Ovary (tissue), 3 donors: Measurements from ENCODE around the gene TOM1L2.

Experiments used
- CTCF ChIP-seq, 3 donors: fragments of 450-650 bp in 2 of 3; fragments of 200-600 bp in 1 of 3; IDR thresholded peaks; one replicate each; pipeline versions ENCODE4 v1.5.1 to v1.8.0; 2016 to 2022; ENCODE audit warnings: antibody characterized with exemption in 3 of 3, mild to moderate bottlenecking in 1 of 3
- POLR2A ChIP-seq: fragments of 450-650 bp; IDR thresholded peaks from one replicate; pipeline ENCODE4 v1.6.1; 2017; ENCODE audit warnings: antibody characterized with exemption, mild to moderate bottlenecking, moderate library complexity
- donor health status: DM: no; HTN: no; CAD: no.

- TF ChIP-seq CTCF (IDR thresholded peaks at IDR 0.05): no peak
- TF ChIP-seq POLR2A: no peak
These were observed 175.5 kb downstream of the TOM1L2 start for GRCh38 chr17:17796787-17797061.
